Measurements from ENCODE around the gene FOXM1. TPM values are rescaled to one million over a fixed set of nuclear protein-coding genes. Genes with fewer than 3 reads are reported as not detected.

Gene FOXM1
- 11.7 and 18.8 TPM in 2 replicates for total RNA-seq

GRCh38 chr12:2877047-2877952 is at the start of gene FOXM1, which contains the start of gene RHNO1:
Gene FOXM1, minus strand, starts transcription at chr12:2877174. Its CDS starts 2,696 bp downstream, at chr12:2874478.
Gene RHNO1, plus strand, starts transcription at chr12:2877223. Its CDS starts 8,144 bp downstream, at chr12:2885367.

GRCh38 chr12:2890388-2891239 is 13.6 kb upstream of the FOXM1 start, which contains the start of gene TULP3:
Gene TULP3, plus strand, starts transcription at chr12:2890891. Its CDS starts 57 bp downstream, at chr12:2890948.

GRCh38 chr12:2857021-2857431 is 19.9 kb downstream of the FOXM1 start, which contains the start of gene TEX52:
Gene TEX52, minus strand, starts transcription at chr12:2857039. Its CDS starts 13 bp downstream, at chr12:2857026.

GRCh38 chr12:2834581-2835491 is 42.1 kb downstream of the FOXM1 start, which contains the start of gene NRIP2:
Gene NRIP2, minus strand, starts transcription at chr12:2835035. Its CDS starts 52 bp downstream, at chr12:2834983.

GRCh38 chr12:2812290-2813213 is 64.4 kb downstream of the FOXM1 start, which contains the start of gene ITFG2:
Gene ITFG2, plus strand, starts transcription at chr12:2812668. Its CDS starts 93 bp downstream, at chr12:2812761.

Other genes starting within 250 kb of the FOXM1 start
- 28.8 and 29.6 TPM in 2 replicates for gene FKBP4, start 82.2 kb downstream of the FOXM1 start, total RNA-seq
- gene ITFG2, start 64.5 kb downstream of the FOXM1 start, total RNA-seq, result 7.5 and 12.6 TPM in 2 replicates
- not detected in 2 replicates for gene NRIP2, start 42.1 kb downstream of the FOXM1 start, total RNA-seq
- gene TEX52, start 20.1 kb downstream of the FOXM1 start, total RNA-seq, result not detected in 2 replicates
- 13.3 and 22.4 TPM in 2 replicates for gene RHNO1, start within 50 bp of the FOXM1 start, total RNA-seq
- 20.9 and 27.4 TPM in 2 replicates for gene TULP3, start 13.7 kb upstream of the FOXM1 start, total RNA-seq
- gene TEAD4, start 82.2 kb upstream of the FOXM1 start, total RNA-seq, result 14.1 and 23.1 TPM in 2 replicates
- 27.1 TPM in 2 replicates for gene TSPAN9, start 200.2 kb upstream of the FOXM1 start, total RNA-seq

Measured in cardiac atrium fibroblast (primary cell).